CD4-positive, alpha-beta T cell treated with Interleukin-6 at 100 ng/mL for 8 hours (primary cell): ENCODE results near the gene SIGLEC1.

Experiments used
- DNase-seq: peaks from one replicate; pipeline ENCODE4 v3.0.0-alpha.2; 2020; ENCODE audit warnings: mixed read lengths, low spot score

SIGLEC1 gene

GRCh38 chr20:3744806-3745685 lies 32.6 kb upstream of the SIGLEC1 start:
- DNase-seq, result peak; percentile 73

GRCh38 chr20:3744037-3744436 lies 31.6 kb upstream of the SIGLEC1 start:
- no peak for DNase-seq

GRCh38 chr20:3743251-3743650 lies 30.9 kb upstream of the SIGLEC1 start:
- DNase-seq, result no peak

GRCh38 chr20:3741836-3742458 lies 29.5 kb upstream of the SIGLEC1 start:
- DNase-seq, result no peak

DNA sequence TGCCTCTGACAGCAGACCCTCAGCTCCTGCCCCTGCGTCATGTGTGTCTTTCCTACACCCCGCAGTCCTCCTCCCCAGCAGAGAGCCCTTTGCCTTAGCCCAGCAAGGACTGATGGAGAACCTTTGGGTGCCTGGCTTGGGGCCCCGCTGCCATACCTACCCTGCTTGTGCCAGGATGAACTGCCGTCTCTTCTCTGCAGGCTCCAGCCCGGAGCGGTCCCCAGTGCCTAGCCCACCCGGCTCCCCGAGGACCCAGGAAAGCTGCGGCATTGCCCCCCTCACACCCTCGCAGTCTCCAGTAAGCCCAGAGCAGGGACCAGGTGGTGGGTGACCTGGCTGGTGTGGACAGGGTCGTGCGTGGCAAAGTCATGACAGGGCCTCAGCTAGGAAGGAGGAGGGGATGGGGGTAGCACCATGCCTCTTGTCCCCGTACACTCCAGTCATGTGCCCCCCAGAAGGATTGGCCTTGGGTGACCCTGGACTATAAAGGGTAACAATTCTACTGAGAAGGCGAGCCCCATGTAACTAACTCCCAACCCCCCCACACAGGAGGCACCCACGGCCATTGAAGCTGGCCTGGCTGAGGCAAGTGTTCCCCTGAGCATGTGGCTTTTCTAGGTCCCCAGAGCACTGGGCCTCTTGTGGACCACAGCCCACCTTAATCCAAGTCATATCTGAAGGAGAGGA lies 28.4 kb upstream of the SIGLEC1 start:
- DNase-seq, result no peak

DNA sequence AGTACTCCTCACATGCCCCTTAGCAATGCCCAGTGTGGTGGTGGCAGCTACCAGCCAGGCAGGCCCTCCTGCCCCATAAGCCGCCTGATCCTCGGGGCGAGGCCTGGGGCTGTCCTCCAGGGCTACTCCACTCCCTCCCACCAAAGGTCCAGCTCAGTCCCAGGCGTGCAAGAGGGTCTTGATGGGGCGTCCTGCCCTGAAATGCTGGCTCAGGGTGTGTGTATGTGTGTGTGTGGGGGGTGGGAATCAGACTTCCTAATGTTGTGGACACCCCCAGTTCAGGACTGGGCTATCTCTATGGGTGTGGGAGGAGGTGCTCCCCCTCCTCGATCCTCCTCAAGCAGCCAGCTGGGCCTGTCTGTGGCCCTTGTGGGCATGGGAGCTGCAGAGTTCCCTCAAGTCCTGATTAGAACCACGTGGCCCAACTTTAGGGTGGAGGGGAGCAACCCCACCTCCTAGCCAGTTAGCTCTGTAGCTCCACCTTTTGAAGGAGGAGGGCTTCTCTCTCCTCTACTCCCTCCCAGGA lies 27.6 kb upstream of the SIGLEC1 start:
- DNase-seq, result no peak

DNA sequence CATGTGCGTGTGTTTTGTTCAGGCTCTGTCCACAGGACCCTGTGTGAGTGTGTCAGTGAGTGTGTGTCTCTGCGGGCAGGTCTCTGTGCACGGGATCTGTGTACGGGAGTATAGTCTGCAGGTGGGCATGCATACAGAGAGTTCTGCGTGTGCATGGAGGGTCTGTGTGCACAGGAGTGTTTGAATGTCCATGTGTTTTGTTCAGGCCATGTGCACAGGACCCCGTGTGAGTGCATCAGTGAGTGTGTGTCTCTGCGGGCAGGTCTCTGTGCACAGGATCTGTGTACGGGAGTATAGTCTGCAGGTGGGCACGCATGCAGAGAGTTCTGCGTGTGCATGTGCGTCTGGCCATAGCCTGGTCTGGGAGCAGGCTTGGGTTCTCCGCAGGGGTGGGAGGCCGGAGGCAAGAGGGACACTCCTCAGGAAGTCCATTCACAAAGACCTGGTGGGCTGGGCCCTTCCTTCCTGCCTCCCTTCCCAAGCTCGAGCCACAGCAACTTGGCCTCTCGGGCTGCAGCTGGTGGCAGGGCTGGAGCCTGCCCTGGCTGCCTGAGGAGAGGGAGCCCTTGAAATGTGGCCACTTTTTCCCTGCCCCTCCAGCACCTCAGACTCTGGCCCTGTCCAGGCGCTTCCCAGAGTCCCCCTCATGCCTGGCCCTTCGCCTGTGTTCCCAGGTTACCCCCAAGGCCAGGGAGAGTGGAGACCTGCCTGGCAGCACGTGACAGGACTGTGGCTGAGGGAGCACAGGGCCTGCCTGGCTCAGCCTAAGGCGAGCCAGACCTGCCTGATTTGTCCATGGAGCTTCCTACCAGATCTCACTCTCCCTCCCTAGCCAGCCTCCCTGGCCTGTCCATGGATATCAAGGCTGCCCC lies 26.9 kb upstream of the SIGLEC1 start:
- DNase-seq, result no peak

DNA sequence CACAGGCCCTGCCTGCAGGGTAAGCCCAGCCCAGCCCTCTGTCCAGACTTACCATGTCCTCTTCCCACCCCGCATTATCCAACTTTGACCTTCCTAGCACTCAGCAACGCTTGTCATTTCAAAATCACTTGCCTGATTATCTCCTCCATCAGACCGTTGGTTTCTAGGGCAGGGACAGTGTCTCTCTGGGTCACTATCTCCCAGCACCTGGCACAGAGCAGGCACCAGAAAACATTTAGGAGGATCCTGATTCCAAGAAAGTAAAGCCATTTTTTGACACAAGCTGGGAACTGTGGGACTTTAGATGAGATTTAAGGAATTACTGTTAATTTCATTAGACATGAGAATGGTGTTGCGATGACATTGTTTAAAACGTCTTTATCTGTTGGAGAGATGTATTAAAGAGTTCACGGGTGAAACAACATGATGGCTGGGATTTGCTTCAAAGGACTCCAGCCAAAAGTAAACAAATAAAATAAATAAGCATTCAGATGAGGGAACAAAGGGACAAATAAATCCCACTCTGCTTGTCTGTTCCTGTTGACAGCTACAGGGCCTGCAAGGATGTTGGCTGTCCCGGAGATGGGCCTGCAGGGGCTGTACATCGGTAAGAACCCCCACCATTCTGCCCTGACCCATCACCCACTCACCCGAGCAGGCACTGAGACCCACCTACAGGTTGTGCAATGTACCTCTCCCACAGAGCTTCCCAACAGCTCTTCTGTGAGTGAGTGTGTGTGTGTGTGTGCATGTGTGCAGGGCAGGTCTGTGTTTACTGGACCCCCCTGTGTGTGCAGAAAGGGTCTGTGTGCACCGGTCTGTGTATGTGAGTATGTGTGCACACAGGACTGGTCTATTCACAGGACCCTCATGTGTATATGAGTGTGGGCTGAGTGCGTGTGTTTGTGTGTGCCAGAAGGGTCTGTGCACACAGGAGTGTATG lies 26.0 kb upstream of the SIGLEC1 start:
- DNase-seq, result no peak

DNA sequence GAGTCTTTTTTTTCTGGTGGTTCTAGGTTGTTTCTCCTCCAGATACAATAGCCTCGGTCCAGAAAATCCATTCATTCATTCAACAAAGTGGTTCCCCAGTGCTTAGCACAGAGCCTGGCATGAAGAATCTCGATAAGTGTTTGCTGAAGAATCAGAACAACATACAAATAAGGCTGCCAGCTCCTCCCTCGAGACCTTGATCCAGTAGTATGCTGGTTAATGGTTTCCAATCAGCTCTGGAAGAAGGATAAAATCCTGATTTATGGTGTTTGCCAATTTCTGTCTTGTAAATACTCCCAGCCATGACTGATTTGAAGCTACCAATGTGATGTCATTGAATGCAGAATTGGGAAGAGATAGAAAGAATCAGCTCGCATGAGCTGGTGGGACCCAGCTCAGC lies 23.4 kb upstream of the SIGLEC1 start:
- DNase-seq, result no peak

DNA sequence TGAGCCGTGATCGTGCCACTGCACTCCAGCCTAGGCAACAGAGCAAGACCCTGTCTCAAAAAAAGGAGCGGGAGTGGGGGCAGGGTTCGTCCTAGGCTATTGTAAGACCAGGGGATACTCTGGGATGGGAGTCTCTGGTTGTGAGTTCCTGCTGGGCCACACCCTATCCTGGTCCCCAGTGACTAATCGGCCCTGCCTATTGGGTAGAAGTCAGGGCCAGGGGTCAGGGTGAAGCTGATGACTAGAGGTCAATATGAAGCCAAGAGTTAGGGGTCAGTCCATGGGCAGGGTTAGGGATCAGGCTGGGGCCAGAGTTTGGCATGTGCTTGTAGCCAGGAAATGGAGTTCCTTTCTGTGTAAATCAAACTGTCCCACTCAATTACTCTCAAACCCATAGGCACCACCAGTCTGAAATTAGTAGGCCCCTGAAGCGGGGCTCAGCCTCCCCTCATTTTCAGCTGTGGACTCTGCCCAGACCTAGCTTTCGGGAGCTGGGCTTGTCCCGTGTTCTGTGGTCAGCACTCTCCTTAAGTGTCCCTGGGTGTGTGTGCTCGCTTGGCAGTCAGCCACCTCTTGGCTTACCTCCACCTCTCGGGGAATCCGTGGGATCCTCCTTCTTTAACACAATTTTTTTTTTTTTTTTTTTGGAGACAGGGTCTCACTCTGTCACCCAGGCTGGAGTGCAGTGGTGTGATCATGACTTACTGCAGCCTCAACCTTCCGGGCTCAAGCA lies 21.9 kb upstream of the SIGLEC1 start:
- no peak for DNase-seq

- no peak for DNase-seq
These were observed 21.0 kb upstream of the SIGLEC1 start for GRCh38 chr20:3733119-3733995.

GRCh38 chr20:3732327-3733118 lies 20.1 kb upstream of the SIGLEC1 start, which contains the start of gene HSPA12B:
TSS of gene HSPA12B (plus strand) at chr20:3732685. CDS start at chr20:3738675, 5,990 bp downstream.
- no peak for DNase-seq

GRCh38 chr20:3731944-3732326 lies 19.5 kb upstream of the SIGLEC1 start:
- no peak for DNase-seq

DNA sequence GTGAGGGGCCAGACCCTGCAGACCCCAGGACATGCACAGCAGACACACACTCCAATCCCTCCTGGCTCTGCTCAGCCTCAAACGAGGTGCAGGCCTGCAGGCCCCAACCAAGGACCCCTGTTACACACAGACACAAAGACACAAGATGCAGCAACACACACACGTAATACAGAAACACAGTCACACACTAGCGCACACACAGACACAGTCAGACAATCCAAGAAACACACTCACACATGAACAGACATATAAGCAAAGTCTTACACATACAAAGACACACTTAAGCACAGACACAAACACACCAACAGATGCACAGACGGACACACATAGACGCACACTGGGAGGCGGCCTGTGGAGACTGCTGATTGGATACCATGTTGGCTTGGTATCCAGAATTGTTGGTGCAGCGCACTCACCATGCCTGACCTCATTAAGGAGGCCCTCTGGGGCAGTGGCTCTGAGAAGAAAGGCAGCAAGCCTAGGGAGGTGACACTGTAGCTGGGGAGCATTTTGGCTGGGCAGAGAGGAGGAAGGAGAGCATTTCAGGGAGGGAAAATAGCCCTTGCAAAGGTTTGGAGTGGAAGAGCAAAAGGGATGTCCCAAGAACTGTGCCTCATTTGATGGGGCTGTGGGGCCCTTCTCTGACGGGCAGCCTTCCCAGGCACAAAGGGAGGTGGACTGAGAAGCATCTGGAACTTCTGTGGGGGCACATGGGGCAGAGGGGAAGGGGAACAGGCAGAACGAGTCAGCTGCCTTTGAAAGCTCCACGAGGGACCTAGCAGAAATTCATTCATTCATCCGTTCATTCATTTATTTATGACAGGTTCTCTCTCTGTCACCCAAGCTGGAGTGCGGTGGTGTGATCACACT lies 18.6 kb upstream of the SIGLEC1 start:
- no peak for DNase-seq

GRCh38 chr20:3729811-3730540 lies 17.6 kb upstream of the SIGLEC1 start:
- DNase-seq, result no peak

DNA sequence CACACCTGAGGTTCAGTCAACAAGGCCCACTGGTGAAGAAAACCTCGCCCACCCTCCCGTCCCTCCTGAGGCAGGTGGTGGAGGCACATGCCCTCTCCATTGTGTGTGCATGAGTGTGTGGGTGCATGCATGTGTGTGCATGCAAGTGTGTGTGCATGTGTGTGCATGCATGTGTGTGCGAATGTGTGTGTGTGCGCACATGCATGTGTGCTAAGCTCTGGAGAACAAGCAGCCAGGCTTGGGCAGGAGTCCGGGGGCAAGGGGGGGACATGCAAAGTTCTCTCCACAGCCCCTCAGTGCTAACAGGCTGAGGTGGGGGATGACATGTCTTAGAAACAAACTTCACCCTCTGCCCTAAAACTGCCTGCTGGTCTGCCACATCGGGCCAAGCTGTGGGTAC lies 17.0 kb upstream of the SIGLEC1 start:
- DNase-seq, result no peak
